NCI-H2171 (cell line): ENCODE data around the gene CPEB1.
A peak's percentile ranks its signal among the peaks of the same experiment; 100 is the strongest.

Experiments
- DNase-seq: peaks from one replicate; lab custom pipeline; 2025; lab: John Stamatoyannopoulos, UW

The CPEB1 gene

DNA sequence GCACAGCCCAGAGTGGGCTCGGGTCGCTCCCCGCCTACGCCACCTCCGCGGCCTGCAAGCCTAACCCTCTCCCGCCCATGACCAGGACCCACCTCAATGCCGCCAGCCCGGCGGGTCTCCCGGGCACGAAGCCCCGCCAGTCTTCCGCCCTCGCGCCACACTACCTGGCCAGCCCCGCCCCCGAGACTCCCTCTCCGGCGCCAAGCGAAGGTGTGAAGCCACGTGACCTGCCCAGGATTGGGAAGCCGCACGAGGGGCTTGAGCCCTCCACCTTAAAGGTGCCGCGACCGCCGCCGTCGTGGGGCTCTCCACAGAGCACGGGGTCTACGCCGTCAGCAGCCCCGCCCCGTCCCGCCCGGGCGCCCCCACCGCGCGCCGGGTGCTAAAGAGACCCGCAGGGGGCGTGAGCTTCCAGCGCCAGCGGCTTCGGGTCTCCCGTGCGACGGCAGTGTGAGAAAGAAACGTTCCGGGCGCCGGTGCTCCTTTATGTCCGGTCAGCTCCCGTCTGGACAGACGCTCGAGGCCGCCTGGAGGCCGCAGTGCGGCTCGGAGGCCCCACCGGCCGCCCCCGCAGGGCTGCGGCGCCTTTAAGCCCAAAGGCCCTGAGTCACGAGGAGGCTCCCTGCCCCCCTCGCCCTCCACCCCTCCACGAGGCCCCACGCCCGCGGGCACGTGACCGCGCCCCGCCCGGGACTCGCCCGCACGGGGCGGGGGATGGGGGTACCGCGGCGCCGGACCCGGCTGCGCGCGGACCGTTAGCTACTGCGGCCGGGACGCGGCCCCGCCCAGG lies at the start of gene CPEB1:
TSS of gene CPEB1 (minus strand) at position 319 of the 790 bp plus-strand sequence. CDS start 18,904 bp downstream, outside the sequence.
- peak; percentile 17 for DNase-seq

DNA sequence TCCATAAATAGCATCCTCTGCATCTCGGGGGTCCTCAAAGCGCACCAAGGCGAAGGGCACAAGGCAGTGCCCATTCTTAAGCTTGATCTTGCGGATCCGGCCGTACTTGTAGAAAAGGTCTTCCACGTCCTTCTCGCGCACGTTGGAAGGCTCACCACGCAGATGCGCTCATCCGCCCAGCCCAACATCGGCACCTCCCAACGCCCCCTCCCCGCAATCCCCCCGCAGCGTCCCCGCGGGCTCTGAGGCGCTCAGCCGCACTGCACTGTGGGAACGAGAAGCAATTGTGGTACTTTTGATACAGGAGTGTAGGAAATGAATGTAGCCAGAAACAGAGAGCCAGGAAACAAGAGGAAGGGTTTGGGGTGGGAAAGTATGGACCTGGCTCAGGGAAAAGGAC lies 45.0 kb upstream of the CPEB1 start:
- no peak for DNase-seq

DNA sequence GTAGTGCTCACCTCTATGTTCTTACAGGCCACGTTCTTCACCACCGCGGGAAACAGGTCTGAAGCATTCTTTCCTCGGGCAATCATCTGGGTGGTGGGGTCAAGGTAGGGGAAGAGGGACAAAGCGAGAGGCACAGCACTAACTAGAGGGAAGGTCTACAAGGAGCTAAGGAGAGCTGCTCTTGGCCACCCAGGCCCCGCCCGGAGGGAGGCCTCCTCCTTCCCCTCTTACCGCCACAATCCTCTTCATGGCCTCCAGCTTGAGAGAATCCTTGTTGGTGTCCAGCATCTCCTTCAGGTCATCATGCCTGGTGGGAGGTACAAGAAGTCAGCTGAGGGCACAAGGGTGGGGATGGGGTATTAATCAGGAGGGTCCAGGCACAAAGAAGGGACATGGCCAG lies 42.0 kb upstream of the CPEB1 start:
- no peak for DNase-seq

DNA sequence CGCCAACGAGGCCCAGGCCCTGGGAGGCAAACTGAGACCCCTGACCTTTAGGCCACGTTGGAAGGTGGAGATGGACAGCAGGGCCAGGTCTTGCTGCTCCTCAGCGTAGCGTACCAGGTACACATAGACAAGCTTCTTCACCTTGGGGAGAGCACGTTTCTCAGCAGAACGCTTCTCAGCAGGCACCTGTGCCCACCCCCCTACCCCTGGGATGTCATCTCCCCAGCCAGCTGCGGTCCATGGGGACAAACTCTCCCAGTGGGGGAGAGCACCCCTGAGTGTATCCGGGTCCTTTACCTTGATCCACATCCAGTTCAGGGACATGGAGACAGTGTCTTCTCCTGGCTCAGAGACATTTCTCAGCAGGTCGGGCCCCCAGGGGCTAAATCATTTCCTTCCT lies 41.5 kb upstream of the CPEB1 start:
- no peak for DNase-seq

- DNase-seq, result peak; percentile 33
Measured at GRCh38 chr15:82681371-82681770, 34.2 kb upstream of the CPEB1 start.

- peak; percentile 92 for DNase-seq
Measured at GRCh38 chr15:82680200-82681102, 33.3 kb upstream of the CPEB1 start.

DNA sequence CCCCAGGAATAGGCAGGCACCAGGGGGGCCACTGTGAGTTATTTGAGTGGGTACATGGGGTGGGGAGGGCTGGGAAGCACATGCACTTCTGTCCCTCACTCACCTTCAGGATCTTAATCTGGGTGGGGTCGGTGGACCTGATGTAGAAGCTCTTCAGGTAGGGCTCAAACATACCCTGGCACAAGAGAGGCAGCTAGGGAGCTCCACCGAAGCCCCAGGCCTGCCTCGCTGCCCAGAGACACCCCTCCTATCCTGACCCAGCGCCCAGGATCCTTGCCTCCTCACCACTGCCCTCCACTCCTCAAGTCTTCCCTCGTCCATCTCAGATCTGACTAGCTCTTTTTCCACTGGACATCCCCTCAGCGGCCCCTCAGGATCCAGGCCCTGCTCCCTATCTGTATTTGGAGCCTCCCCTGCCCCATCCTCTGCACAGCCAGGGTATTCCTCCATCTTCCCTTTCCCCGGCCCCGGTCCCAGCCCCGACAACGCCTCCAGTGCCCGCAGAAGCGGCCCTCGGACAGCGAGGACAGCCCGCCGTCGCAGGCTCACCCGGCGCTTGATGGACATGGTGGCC lies 32.5 kb upstream of the CPEB1 start:
- no peak for DNase-seq

DNA sequence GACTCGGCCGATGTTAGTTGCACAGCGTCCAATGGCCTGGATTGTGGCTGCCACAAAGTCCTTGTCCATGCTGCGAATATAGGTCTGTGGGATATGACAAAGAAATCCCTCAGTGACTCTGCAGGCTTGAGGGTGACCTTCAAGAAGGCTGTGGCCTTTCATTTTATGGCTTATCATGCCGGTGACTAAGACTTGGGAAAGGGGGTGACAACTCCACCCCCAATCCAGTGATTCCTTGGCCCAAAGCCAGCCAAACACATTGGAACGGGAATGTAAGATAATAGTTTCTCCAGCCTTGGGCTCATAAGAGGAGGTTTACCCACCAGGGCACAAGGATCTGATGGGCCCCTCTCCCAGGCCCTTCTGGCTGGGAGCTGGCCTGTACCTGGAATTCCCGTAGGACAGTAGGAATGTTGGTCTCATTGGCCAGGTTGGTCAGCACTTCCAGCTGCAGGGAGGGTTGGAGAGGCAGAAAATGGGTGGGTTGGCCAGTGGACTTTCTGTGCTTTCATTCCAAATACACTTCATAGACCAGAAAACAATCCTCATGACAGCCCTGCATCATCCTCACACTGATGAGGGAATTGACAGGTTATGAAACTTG lies 30.7 kb upstream of the CPEB1 start:
- DNase-seq, result no peak

GRCh38 chr15:82674873-82675272 lies 27.7 kb upstream of the CPEB1 start:
- DNase-seq, result no peak

DNA sequence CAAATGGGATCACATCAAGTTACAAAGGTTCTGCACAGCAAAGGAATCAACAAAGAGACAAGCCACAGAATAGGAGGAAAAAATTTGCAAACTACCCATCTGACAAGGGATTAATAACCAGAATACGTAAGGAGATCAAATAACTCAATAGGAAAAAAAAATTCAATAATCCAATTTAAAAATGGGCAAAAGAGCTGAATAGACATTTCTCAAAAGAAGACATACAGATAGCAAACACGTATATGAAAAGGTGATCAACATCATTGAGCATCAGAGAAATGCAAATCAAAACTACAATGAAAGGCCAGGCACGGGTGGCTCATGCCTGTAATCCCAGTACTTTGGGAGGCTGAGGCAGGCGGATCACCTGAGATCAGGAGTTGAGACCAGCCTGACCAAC lies 23.5 kb upstream of the CPEB1 start:
- no peak for DNase-seq

- no peak for DNase-seq
Measured at GRCh38 chr15:82666606-82667005, 19.4 kb upstream of the CPEB1 start.

- no peak for DNase-seq
Measured at GRCh38 chr15:82664021-82664420, 16.9 kb upstream of the CPEB1 start.

DNA sequence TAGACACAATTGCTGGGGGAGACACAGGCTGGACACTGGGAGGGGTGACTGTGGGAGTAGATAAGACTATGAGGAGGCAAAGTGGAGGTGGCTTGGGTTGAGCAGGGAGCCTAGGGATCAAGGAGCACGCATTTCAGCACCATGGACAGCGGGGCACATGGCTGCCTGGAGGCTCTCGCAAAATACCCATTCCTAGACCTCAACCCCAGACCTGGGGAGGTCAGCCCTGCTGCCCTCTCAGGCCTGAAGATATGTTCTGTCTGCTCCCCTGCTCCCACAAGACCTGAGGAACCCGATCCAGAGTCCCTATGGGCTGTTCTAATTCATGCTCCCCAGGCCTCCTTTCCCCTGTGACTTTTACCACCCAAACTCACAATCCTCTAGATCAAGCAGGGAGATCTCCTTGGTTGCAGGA lies 16.0 kb upstream of the CPEB1 start:
- no peak for DNase-seq

GRCh38 chr15:82662641-82663040 lies 15.5 kb upstream of the CPEB1 start:
- DNase-seq, result no peak

GRCh38 chr15:82660378-82660777 lies 13.2 kb upstream of the CPEB1 start:
- DNase-seq, result no peak

- DNase-seq, result no peak
Measured at GRCh38 chr15:82656641-82657266, 9.6 kb upstream of the CPEB1 start.

DNA sequence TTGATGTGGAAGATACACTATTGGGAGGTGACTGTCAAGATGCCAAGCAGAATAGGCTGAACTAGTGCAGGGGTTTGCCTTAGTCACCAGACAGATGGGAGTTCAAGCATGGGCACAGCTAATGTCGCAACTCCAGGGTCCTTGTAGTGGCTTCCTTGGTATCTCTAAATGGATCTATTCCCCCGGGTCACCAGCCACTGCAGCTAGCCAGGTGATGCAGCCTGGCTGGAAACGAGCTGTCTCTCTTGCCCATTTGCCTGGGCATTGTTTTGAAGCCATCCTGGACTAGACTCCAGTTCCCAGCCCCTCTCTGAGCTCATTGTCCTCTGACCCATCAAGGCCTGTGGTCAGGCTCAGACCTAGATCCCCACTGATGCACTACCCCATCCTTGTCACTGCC lies 8.4 kb upstream of the CPEB1 start:
- DNase-seq, result no peak

- DNase-seq, result no peak
Measured at GRCh38 chr15:82653483-82654168, 6.5 kb upstream of the CPEB1 start.

GRCh38 chr15:82651708-82652107 lies 4.5 kb upstream of the CPEB1 start:
- no peak for DNase-seq

DNA sequence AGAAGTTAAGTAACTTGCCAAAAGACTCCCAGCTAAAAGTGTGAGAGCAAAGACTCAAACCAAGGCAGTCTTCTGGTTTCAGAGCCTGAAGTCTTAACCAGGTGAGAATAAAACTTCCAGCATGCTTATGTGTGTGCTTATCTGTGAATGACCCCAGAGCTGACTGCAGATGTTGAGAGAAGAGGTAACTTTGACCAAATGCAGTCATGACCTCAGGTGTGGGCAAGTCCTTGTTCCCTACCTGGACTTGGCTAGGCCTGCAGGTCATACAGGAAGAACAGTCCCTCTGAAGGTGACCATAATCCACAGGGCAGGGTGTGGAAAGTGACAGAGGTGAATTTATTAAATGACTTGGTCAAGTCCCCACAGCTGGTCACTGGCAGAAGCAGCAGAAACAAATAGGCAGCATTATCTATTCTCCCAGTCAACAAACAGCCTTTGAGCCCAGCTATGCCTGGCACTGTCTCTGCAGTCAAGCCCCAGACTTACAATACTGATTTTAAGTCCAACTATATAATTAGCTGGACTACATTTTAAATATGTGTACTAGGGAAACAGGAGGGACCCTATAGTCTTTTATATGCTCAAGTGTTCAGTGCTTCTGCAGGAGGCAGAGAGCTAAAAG lies 3.0 kb upstream of the CPEB1 start:
- DNase-seq, result no peak
